Endothelial cell of umbilical vein (primary cell): ENCODE results near the gene HSD17B2. TPM values are rescaled to one million over a fixed set of nuclear protein-coding genes. Genes with fewer than 3 reads are reported as not detected.

Source experiments
- BruUV-seq: library from RNA; stranded (reverse); fragments of 400-500 nt; replicated peaks from 2 replicates; lab custom pipeline; 2021; lab: Mats Ljungman, UMichigan
- CTCF ChIA-PET: fragments of 300-600, 350-600 bp; sonication (Branson Sonifier 250); formaldehyde crosslinking; loops from one replicate; lab custom pipeline; 2021; ENCODE audit warnings: antibody characterized with exemption, inconsistent platforms; lab: Charles Lee
- POLR2A ChIA-PET: fragments of 300-600, 350-600 bp; sonication (Branson Sonifier 250); formaldehyde crosslinking; loops from one replicate; lab custom pipeline; 2021; ENCODE audit warnings: antibody characterized with exemption, inconsistent platforms; lab: Charles Lee
- DNase-seq: peaks from one replicate; pipeline ENCODE4 v3.0.0-alpha.2; 2011; ENCODE audit warnings: low read depth, low spot score
- FAIRE-seq: peaks from 2 replicates; lab custom pipeline; 2011; peaks lifted over from hg19 to GRCh38; lab: Jason Lieb, UNC
- H2AFZ ChIP-seq: 2 replicates; pipeline ENCODE4 v1.6.0; 2012; ENCODE audit warnings: low read depth, low read length, control low read depth, inconsistent platforms
- H3K27ac ChIP-seq: 2 replicates; pipeline ENCODE4 v1.5.1; 2011; ENCODE audit warnings: low read depth, mild to moderate bottlenecking, control low read depth, low read length, moderate library complexity; ENCODE audit not compliant: insufficient read depth
- H3K27me3 ChIP-seq, 2 experiments: 2 replicates each; pipeline versions ENCODE4 v1.6.0 to v1.6.1; 2011; ENCODE audit warnings: low read length in 2 of 2, mixed read lengths in 1 of 2; ENCODE audit not compliant: control insufficient read depth in 2 of 2, insufficient read depth in 2 of 2
- H3K36me3 ChIP-seq, 2 experiments: 2 replicates in 1 of 2; 3 replicates in 1 of 2; pipeline ENCODE4 v1.5.1; 2011; ENCODE audit warnings: low read length in 2 of 2, mild to moderate bottlenecking in 1 of 2, moderate library complexity in 1 of 2; ENCODE audit not compliant: control insufficient read depth in 2 of 2, insufficient read depth in 2 of 2; ENCODE audit errors: extremely low read depth in 1 of 2
- H3K4me1 ChIP-seq: 3 replicates; pipeline ENCODE4 v1.5.1; 2011; ENCODE audit warnings: mild to moderate bottlenecking, low read length; ENCODE audit not compliant: control insufficient read depth, insufficient read depth; ENCODE audit errors: extremely low read depth
- H3K4me2 ChIP-seq: 2 replicates; pipeline ENCODE4 v1.6.1; 2011; ENCODE audit warnings: low read length, control low read depth, mixed read lengths; ENCODE audit not compliant: insufficient read depth
- H3K4me3 ChIP-seq, 3 experiments: fragments of 200-600 bp in 1 of 3; sonication (generic), shearing (Covaris generic) in 1 of 3; replicated peaks in 1 of 3; 2 replicates each; pipeline ENCODE4 v1.5.1; 2011 to 2016; ENCODE audit warnings: control low read depth in 3 of 3, low read length in 3 of 3, mild to moderate bottlenecking in 2 of 3, inconsistent platforms in 1 of 3, low read depth in 1 of 3, moderate library complexity in 1 of 3; ENCODE audit not compliant: insufficient read depth in 1 of 3
- H3K79me2 ChIP-seq: 2 replicates; pipeline ENCODE4 v1.6.0; 2012; ENCODE audit warnings: low read length, inconsistent platforms; ENCODE audit not compliant: control insufficient read depth, insufficient read depth
- H3K9ac ChIP-seq: replicated peaks from 2 replicates; pipeline ENCODE3; 2011; ENCODE audit warnings: low read length, control low read depth; ENCODE audit not compliant: insufficient read depth; ENCODE audit errors: extremely low read depth
- H3K9me1 ChIP-seq: replicated peaks from 3 replicates; pipeline ENCODE4 v1.6.0; 2011; ENCODE audit warnings: mild to moderate bottlenecking, low read length; ENCODE audit not compliant: control insufficient read depth, insufficient read depth; ENCODE audit errors: extremely low read depth
- H3K9me3 ChIP-seq: replicated peaks from 2 replicates; pipeline ENCODE4 v1.5.1; 2012; ENCODE audit warnings: low read length, inconsistent platforms; ENCODE audit not compliant: control insufficient read depth, insufficient read depth
- H4K20me1 ChIP-seq: replicated peaks from 2 replicates; pipeline ENCODE3; 2011; ENCODE audit warnings: mild to moderate bottlenecking, low read length; ENCODE audit not compliant: control insufficient read depth, insufficient read depth; ENCODE audit errors: extremely low read depth
- EZH2 ChIP-seq: IDR thresholded peaks from 2 replicates; pipeline ENCODE4 v1.6.1; 2012; ENCODE audit warnings: borderline replicate concordance, low read depth, mild to moderate bottlenecking, moderate library complexity, low read length, inconsistent platforms; ENCODE audit not compliant: severe bottlenecking
- FOS ChIP-seq: IDR thresholded peaks from 2 replicates; pipeline ENCODE4 v1.6.1; 2011; ENCODE audit warnings: mild to moderate bottlenecking, low read length, moderate library complexity, borderline replicate concordance; ENCODE audit not compliant: insufficient read depth
- GATA2 ChIP-seq: IDR thresholded peaks from 2 replicates; pipeline ENCODE4 v1.7.0; 2011; ENCODE audit warnings: low read depth, mild to moderate bottlenecking, moderate library complexity, mixed read lengths, low read length; ENCODE audit not compliant: insufficient read length, insufficient read depth
- JUN ChIP-seq: IDR thresholded peaks from 2 replicates; pipeline ENCODE4 v1.6.1; 2011; ENCODE audit warnings: borderline replicate concordance, low read depth; ENCODE audit not compliant: insufficient read length, insufficient read depth
- MYC ChIP-seq: IDR thresholded peaks from one replicate; pipeline ENCODE4 v1.6.1; 2011; ENCODE audit warnings: mild to moderate bottlenecking, low read depth, low read length
- POLR2A ChIP-seq: IDR thresholded peaks from 2 replicates; pipeline ENCODE4 v1.6.1; 2012; ENCODE audit warnings: low read depth, mild to moderate bottlenecking, control low read depth, low read length
- POLR2AphosphoS5 ChIP-seq: IDR thresholded peaks from 2 replicates; pipeline ENCODE4 v1.6.1; 2012; ENCODE audit warnings: low read depth, mild to moderate bottlenecking, control low read depth, low read length, moderate library complexity; ENCODE audit not compliant: insufficient read depth
- dilution Hi-C: fragments of 300-500 bp; cut with MboI; formaldehyde crosslinking; loops from one replicate; pipeline ENCODE4 v1.15.0; 2019; ENCODE audit warnings: low sequenced_read_pairs; ENCODE audit not compliant: extremely low pct_ligation_motif_present
- intact Hi-C: fragments of 100-400 bp; cut with micrococcal nuclease; formaldehyde crosslinking; loops from one replicate; pipeline ENCODE4 v1.10.0; 2022
- polyA plus RNA-seq, 4 experiments: library from polyadenylated mRNA; depleted of rRNA in 3 of 4; stranded (reverse) in 3 of 4; unstranded in 1 of 4; fragments of >200 nt; gene quantifications; 2 replicates each; pipeline versions ENCODE4 v1.2.1 to v1.2.3, GENCODE V29; 2011 to 2012; ENCODE audit warnings: missing spikeins in 1 of 4
- total RNA-seq: library from RNA; stranded (reverse); gene quantifications from 2 replicates; pipeline ENCODE4 v1.2.3, GENCODE V29; 2021
- TF ChIP-seq, protein P1 (sequence below), 2 donors: IDR thresholded peaks; 1 replicate in 1 of 2; 2 replicates in 1 of 2; pipeline ENCODE4 v1.5.1; 2011; ENCODE audit warnings: low read length in 2 of 2, mild to moderate bottlenecking in 2 of 2, moderate library complexity in 2 of 2, control low read depth in 1 of 2, inconsistent platforms in 1 of 2, low read depth in 1 of 2; ENCODE audit not compliant: insufficient read depth in 1 of 2; ENCODE audit errors: extremely low read depth in 1 of 2
- TF ChIP-seq, protein P2 (sequence below): IDR thresholded peaks from 2 replicates; pipeline ENCODE4 v1.6.1; 2011; ENCODE audit not compliant: insufficient read depth, insufficient read length

The HSD17B2 gene
- total and polyA plus RNA-seq, 2 donors (not counting 3 experiments of a cell fraction or from before 2014, with no cell fraction given): 1.2 to 4.5 TPM

DNA sequence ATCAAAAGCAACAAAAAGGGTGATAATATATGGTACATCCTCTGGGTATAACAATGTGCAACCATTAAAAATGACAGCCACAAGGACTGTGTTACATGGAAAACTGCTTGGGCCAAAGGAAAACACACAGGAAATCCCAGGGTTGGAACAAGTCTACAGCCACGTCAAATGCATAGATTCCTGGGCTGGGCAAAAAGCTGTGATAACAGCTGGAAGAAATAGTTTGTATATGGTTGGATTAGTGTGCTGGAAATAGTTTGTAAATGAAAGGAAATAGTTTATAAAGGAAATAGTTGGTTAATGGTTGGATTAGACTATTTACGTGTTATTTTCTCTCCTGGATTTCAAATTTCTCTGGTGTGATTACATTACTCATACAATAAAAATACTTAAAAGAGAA is 2.6 kb downstream of the HSD17B2 start:
- dilution Hi-C loops: no loop called here
- H3K9me1 ChIP-seq: no peaks in the 10 kb centered on the region
- intact Hi-C loops: no loop called here
- no peak overlapping the region for H2AFZ ChIP-seq
- no peak overlapping the region for H3K9ac ChIP-seq
- peaks cover 22% of the 10 kb centered on the region for H3K4me1 ChIP-seq
- H3K4me3 ChIP-seq: no peak overlapping the region
- no peak overlapping the region for H3K4me2 ChIP-seq
- FAIRE-seq (no peak), DNase-seq (peak; percentile 40)
- ChIA-PET POLR2A (no interaction called here), CTCF (interaction anchor here (0.7 kb wide), 1 partner anchor 21 kb away, joined by 3 read pairs; no protein-coding TSS in a partner anchor)
- no peaks in the 10 kb centered on the region for H3K9me3 ChIP-seq
- TF ChIP-seq JUN: no peak
- no peak for TF ChIP-seq MYC
- no peak for TF ChIP-seq GATA2
- no peak for TF ChIP-seq FOS
- no peak for TF ChIP-seq POLR2AphosphoS5
- TF ChIP-seq, protein P1, sequence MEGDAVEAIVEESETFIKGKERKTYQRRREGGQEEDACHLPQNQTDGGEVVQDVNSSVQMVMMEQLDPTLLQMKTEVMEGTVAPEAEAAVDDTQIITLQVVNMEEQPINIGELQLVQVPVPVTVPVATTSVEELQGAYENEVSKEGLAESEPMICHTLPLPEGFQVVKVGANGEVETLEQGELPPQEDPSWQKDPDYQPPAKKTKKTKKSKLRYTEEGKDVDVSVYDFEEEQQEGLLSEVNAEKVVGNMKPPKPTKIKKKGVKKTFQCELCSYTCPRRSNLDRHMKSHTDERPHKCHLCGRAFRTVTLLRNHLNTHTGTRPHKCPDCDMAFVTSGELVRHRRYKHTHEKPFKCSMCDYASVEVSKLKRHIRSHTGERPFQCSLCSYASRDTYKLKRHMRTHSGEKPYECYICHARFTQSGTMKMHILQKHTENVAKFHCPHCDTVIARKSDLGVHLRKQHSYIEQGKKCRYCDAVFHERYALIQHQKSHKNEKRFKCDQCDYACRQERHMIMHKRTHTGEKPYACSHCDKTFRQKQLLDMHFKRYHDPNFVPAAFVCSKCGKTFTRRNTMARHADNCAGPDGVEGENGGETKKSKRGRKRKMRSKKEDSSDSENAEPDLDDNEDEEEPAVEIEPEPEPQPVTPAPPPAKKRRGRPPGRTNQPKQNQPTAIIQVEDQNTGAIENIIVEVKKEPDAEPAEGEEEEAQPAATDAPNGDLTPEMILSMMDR (IDR thresholded peaks at IDR 0.05; ENCODE audit: extremely low read depth in 1 of 2, insufficient read depth in 1 of 2, low read depth in 1 of 2, low read length in 2 of 2): no peak
- TF ChIP-seq EZH2: no peak
- TF ChIP-seq, protein P2, sequence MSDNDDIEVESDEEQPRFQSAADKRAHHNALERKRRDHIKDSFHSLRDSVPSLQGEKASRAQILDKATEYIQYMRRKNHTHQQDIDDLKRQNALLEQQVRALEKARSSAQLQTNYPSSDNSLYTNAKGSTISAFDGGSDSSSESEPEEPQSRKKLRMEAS: no peak
- TF ChIP-seq POLR2A: no peak
- BruUV-seq: no TSS peak
- peaks cover 0 to 9% of the 10 kb centered on the region in 2 experiments for H3K27me3 ChIP-seq
- H3K36me3 ChIP-seq: no peaks in the 10 kb centered on the region
- no peak overlapping the region for H3K27ac ChIP-seq
- no peaks in the 10 kb centered on the region for H4K20me1 ChIP-seq
- no peaks in the 10 kb centered on the region for H3K79me2 ChIP-seq
